Measurements from ENCODE around the gene LRP2.

The LRP2 gene

DNA sequence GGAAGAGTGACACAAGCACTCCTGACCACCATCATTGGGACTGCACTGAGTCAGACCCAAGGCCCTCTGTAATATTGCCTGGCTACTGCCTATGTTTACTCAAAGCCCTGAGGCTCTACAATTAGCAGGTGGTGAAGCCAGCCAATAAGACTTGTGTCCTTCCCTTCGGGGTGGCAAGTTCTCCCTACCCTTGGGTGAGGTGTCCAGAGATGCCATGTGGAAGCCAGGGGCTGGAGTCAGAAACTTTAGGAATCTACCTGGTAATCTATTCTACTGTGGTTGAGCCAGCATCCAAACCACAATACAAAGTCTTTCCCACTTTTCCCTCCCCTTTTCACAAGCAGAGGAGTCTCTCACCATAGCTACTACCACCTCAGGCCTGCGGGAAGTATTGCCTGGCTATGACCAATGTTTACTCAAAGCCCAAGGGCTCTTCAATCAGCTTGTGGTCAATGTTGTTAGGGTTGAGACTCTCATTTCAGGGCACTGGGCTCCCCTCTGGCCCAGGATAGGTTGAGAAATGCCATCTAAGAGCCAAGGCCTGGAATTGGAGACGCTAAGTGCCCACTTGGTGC, 275.4 kb downstream of the LRP2 start:
- Histone ChIP-seq H3K4me3 (no peak overlapping the region), H3K27ac (no peak overlapping the region)
- TF ChIP-seq CTCF (IDR thresholded peaks at IDR 0.05), result no peak
- no peak for DNase-seq (ENCODE audit: low spot score)

DNA sequence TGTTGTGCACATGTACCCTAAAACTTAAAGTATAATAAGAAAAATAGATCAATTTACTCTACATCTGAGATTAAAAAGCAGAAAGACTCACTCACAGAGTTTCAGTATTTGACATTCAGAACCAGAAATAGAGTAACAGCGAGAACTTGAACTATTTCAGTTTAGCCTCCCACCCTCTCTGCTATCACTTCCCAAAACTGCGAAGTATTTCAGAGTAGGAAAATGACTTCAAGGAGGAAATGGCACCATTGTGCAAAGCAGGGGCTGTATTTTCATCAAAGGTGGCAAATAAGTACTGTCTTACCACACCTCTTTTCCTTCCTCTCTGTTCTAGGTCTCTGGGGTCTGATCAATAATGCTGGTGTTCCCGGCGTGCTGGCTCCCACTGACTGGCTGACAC, 279.3 kb downstream of the LRP2 start:
- no peak overlapping the region for H3K27ac ChIP-seq
- H3K4me3 ChIP-seq, result no peak overlapping the region
- DNase-seq (ENCODE audit: low spot score), result no peak

GRCh38 chr2:169081551-169081950, 280.8 kb downstream of the LRP2 start:
- DNase-seq (ENCODE audit: low spot score), result no peak
- no peak for TF ChIP-seq CTCF (IDR thresholded peaks at IDR 0.05)
- no peak overlapping the region for H3K27ac ChIP-seq
- no peak overlapping the region for H3K4me3 ChIP-seq

More for the DNA sequence above, 279.3 kb downstream of the LRP2 start:
- no peak for TF ChIP-seq CTCF (IDR thresholded peaks at IDR 0.05)

DNA sequence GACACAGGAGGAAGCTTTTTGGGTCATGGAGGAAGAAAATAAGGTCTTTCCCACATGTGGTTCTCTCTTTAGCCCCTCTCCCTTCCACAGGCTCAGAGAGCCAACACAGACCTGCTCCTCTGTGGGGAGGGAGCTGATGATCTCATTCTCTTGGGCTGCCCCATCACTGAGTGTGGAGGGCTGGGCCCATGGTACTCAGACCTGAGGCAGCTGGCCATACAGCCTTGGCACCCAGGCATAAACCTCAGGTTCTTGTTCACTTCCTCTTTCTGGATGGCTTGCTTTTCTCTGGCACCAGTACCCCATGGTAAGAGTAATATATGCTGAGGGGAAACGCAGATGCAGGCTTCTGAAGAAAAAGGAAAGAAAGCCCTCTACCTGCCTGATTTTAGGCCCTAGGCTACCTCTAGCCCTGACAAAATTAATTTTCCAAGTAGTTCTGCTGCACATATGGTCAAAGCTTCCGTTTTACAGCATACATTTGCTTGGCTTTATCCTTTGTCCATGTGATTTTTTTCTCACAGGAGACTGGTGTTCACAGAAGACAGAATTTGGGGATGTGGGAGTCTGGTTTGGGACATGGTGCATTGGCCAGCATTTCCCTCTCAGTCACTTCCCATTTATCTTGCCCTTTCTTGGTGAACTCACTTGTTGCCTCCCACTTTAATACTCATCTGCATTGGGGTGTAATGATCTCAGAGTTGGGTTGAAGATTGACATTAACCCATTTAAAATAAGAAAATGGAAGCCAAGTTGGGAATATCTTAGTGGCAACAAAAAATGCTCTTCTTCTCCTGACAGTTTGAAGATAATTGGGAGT, 281.9 kb downstream of the LRP2 start:
- H3K4me3 ChIP-seq, result no peak overlapping the region
- no peak for TF ChIP-seq CTCF (IDR thresholded peaks at IDR 0.05)
- DNase-seq (ENCODE audit: low spot score), result no peak
- no peak overlapping the region for H3K27ac ChIP-seq

DNA sequence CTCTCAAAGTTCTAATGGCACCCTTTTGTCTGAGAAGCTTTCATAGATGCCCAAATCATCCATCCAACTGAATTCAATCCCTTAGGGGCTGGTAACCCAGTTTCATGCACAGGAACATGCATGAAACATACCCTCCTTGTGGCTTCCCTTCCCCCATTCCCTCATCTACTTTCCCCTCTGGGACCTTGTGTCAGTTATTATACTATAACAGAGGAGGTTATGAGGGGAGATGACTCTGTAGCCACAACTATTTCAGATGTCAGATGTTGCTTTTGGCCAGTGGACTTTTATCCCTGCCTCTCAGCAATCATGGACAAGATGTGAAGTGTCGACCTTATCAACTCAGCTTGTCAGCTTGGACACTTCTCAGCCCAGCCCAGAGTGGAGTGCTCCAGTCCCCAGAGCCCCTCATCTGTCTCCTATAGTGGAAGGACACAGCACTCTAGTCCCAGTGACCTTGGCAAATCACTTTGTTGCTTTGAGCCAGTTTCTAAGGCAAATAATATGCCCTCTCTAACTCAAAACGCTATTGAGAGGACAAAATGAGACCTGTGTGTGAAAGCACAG, 284.6 kb downstream of the LRP2 start:
- H3K27ac ChIP-seq, result no peak overlapping the region
- DNase-seq (ENCODE audit: low spot score), result no peak
- TF ChIP-seq CTCF (IDR thresholded peaks at IDR 0.05), result no peak

More for the DNA sequence above, 284.6 kb downstream of the LRP2 start:
- no peak overlapping the region for H3K4me3 ChIP-seq

All from coronary artery (tissue), 2 donors.